ENCODE data around the gene MYO16.

MYO16 gene

GRCh38 chr13:108705031-108705430 lies 75.6 kb downstream of the MYO16 start:
- peaks cover 5% of the 10 kb centered on the region for H3K9me3 ChIP-seq (ENCODE audit: control insufficient read depth, low read length)
- no peaks in the 10 kb centered on the region for H3K4me1 ChIP-seq (ENCODE audit: control insufficient read depth, insufficient read depth, low read length)
- H3K4me3 ChIP-seq (ENCODE audit: low read length): no peak overlapping the region
- no peaks in the 10 kb centered on the region for H3K36me3 ChIP-seq (ENCODE audit: control insufficient read depth, insufficient read depth, low read length)
- no peaks in the 10 kb centered on the region for H3K27me3 ChIP-seq (ENCODE audit: control insufficient read depth, insufficient read depth, low read length)
- no peak overlapping the region for H3K9ac ChIP-seq (ENCODE audit: low read length)

GRCh38 chr13:108707584-108707983 lies 78.2 kb downstream of the MYO16 start:
- no peaks in the 10 kb centered on the region for H3K9me3 ChIP-seq (ENCODE audit: control insufficient read depth, low read length)
- H3K9ac ChIP-seq (ENCODE audit: low read length): no peak overlapping the region
- no peak overlapping the region for H3K4me3 ChIP-seq (ENCODE audit: low read length)
- H3K36me3 ChIP-seq (ENCODE audit: control insufficient read depth, insufficient read depth, low read length): no peaks in the 10 kb centered on the region
- H3K4me1 ChIP-seq (ENCODE audit: control insufficient read depth, insufficient read depth, low read length): no peaks in the 10 kb centered on the region
- no peaks in the 10 kb centered on the region for H3K27me3 ChIP-seq (ENCODE audit: control insufficient read depth, insufficient read depth, low read length)

- Histone ChIP-seq H3K27me3 (ENCODE audit: control insufficient read depth, insufficient read depth, low read length) (no peaks in the 10 kb centered on the region), H3K4me1 (ENCODE audit: control insufficient read depth, insufficient read depth, low read length) (no peaks in the 10 kb centered on the region), H3K9me3 (ENCODE audit: control insufficient read depth, low read length) (no peaks in the 10 kb centered on the region), H3K9ac (ENCODE audit: low read length) (no peak overlapping the region), H3K36me3 (ENCODE audit: control insufficient read depth, insufficient read depth, low read length) (no peaks in the 10 kb centered on the region), H3K4me3 (ENCODE audit: low read length) (no peak overlapping the region)
Measured at GRCh38 chr13:108708921-108709320, 79.5 kb downstream of the MYO16 start.

GRCh38 chr13:108711386-108711785 lies 82.0 kb downstream of the MYO16 start:
- Histone ChIP-seq H3K4me1 (ENCODE audit: control insufficient read depth, insufficient read depth, low read length) (no peaks in the 10 kb centered on the region), H3K36me3 (ENCODE audit: control insufficient read depth, insufficient read depth, low read length) (no peaks in the 10 kb centered on the region), H3K4me3 (ENCODE audit: low read length) (no peak overlapping the region), H3K9me3 (ENCODE audit: control insufficient read depth, low read length) (no peaks in the 10 kb centered on the region), H3K27me3 (ENCODE audit: control insufficient read depth, insufficient read depth, low read length) (no peaks in the 10 kb centered on the region), H3K9ac (ENCODE audit: low read length) (no peak overlapping the region)

- H3K9me3 ChIP-seq (ENCODE audit: control insufficient read depth, low read length): no peaks in the 10 kb centered on the region
- H3K9ac ChIP-seq (ENCODE audit: low read length): no peak overlapping the region
- H3K36me3 ChIP-seq (ENCODE audit: control insufficient read depth, insufficient read depth, low read length): no peaks in the 10 kb centered on the region
- no peaks in the 10 kb centered on the region for H3K27me3 ChIP-seq (ENCODE audit: control insufficient read depth, insufficient read depth, low read length)
- no peaks in the 10 kb centered on the region for H3K4me1 ChIP-seq (ENCODE audit: control insufficient read depth, insufficient read depth, low read length)
- no peak overlapping the region for H3K4me3 ChIP-seq (ENCODE audit: low read length)
Measured at GRCh38 chr13:108725471-108725870, 96.1 kb downstream of the MYO16 start.

GRCh38 chr13:108728370-108728769 lies 99.0 kb downstream of the MYO16 start:
- H3K4me1 ChIP-seq (ENCODE audit: control insufficient read depth, insufficient read depth, low read length): no peaks in the 10 kb centered on the region
- H3K36me3 ChIP-seq (ENCODE audit: control insufficient read depth, insufficient read depth, low read length): no peaks in the 10 kb centered on the region
- H3K4me3 ChIP-seq (ENCODE audit: low read length): no peak overlapping the region
- no peak overlapping the region for H3K9ac ChIP-seq (ENCODE audit: low read length)
- H3K27me3 ChIP-seq (ENCODE audit: control insufficient read depth, insufficient read depth, low read length): no peaks in the 10 kb centered on the region
- H3K9me3 ChIP-seq (ENCODE audit: control insufficient read depth, low read length): no peaks in the 10 kb centered on the region

- Histone ChIP-seq H3K4me3 (ENCODE audit: low read length) (no peak overlapping the region), H3K9ac (ENCODE audit: low read length) (no peak overlapping the region), H3K36me3 (ENCODE audit: control insufficient read depth, insufficient read depth, low read length) (no peaks in the 10 kb centered on the region), H3K9me3 (ENCODE audit: control insufficient read depth, low read length) (no peaks in the 10 kb centered on the region), H3K27me3 (ENCODE audit: control insufficient read depth, insufficient read depth, low read length) (no peaks in the 10 kb centered on the region), H3K4me1 (ENCODE audit: control insufficient read depth, insufficient read depth, low read length) (no peaks in the 10 kb centered on the region)
Measured at GRCh38 chr13:108733022-108733560, 103.7 kb downstream of the MYO16 start.

GRCh38 chr13:108734676-108735075 lies 105.3 kb downstream of the MYO16 start:
- H3K27me3 ChIP-seq (ENCODE audit: control insufficient read depth, insufficient read depth, low read length): no peaks in the 10 kb centered on the region
- H3K4me1 ChIP-seq (ENCODE audit: control insufficient read depth, insufficient read depth, low read length): no peaks in the 10 kb centered on the region
- no peak overlapping the region for H3K4me3 ChIP-seq (ENCODE audit: low read length)
- H3K9me3 ChIP-seq (ENCODE audit: control insufficient read depth, low read length): no peaks in the 10 kb centered on the region
- no peaks in the 10 kb centered on the region for H3K36me3 ChIP-seq (ENCODE audit: control insufficient read depth, insufficient read depth, low read length)
- no peak overlapping the region for H3K9ac ChIP-seq (ENCODE audit: low read length)

GRCh38 chr13:108741930-108742329 lies 112.5 kb downstream of the MYO16 start:
- no peaks in the 10 kb centered on the region for H3K36me3 ChIP-seq (ENCODE audit: control insufficient read depth, insufficient read depth, low read length)
- H3K4me3 ChIP-seq (ENCODE audit: low read length): no peak overlapping the region
- no peaks in the 10 kb centered on the region for H3K9me3 ChIP-seq (ENCODE audit: control insufficient read depth, low read length)
- H3K9ac ChIP-seq (ENCODE audit: low read length): no peak overlapping the region
- H3K27me3 ChIP-seq (ENCODE audit: control insufficient read depth, insufficient read depth, low read length): no peaks in the 10 kb centered on the region
- no peaks in the 10 kb centered on the region for H3K4me1 ChIP-seq (ENCODE audit: control insufficient read depth, insufficient read depth, low read length)

GRCh38 chr13:108742701-108743451 lies 113.5 kb downstream of the MYO16 start:
- H3K4me1 ChIP-seq (ENCODE audit: control insufficient read depth, insufficient read depth, low read length): no peaks in the 10 kb centered on the region
- no peaks in the 10 kb centered on the region for H3K9me3 ChIP-seq (ENCODE audit: control insufficient read depth, low read length)
- H3K36me3 ChIP-seq (ENCODE audit: control insufficient read depth, insufficient read depth, low read length): no peaks in the 10 kb centered on the region
- no peak overlapping the region for H3K9ac ChIP-seq (ENCODE audit: low read length)
- H3K4me3 ChIP-seq (ENCODE audit: low read length): no peak overlapping the region
- no peaks in the 10 kb centered on the region for H3K27me3 ChIP-seq (ENCODE audit: control insufficient read depth, insufficient read depth, low read length)

- Histone ChIP-seq H3K4me3 (ENCODE audit: low read length) (no peak overlapping the region), H3K4me1 (ENCODE audit: control insufficient read depth, insufficient read depth, low read length) (no peaks in the 10 kb centered on the region), H3K27me3 (ENCODE audit: control insufficient read depth, insufficient read depth, low read length) (no peaks in the 10 kb centered on the region), H3K9ac (ENCODE audit: low read length) (no peak overlapping the region), H3K9me3 (ENCODE audit: control insufficient read depth, low read length) (no peaks in the 10 kb centered on the region), H3K36me3 (ENCODE audit: control insufficient read depth, insufficient read depth, low read length) (no peaks in the 10 kb centered on the region)
Measured at GRCh38 chr13:108743522-108743921, 114.1 kb downstream of the MYO16 start.

- Histone ChIP-seq H3K4me3 (ENCODE audit: low read length) (no peak overlapping the region), H3K9ac (ENCODE audit: low read length) (no peak overlapping the region), H3K27me3 (ENCODE audit: control insufficient read depth, insufficient read depth, low read length) (no peaks in the 10 kb centered on the region), H3K4me1 (ENCODE audit: control insufficient read depth, insufficient read depth, low read length) (no peaks in the 10 kb centered on the region), H3K9me3 (ENCODE audit: control insufficient read depth, low read length) (no peaks in the 10 kb centered on the region), H3K36me3 (ENCODE audit: control insufficient read depth, insufficient read depth, low read length) (no peaks in the 10 kb centered on the region)
Measured at GRCh38 chr13:108747843-108748242, 118.4 kb downstream of the MYO16 start.

All from mucosa of stomach (tissue), 1 donor.